GM12878 (cell line): ENCODE measurements around the gene P3R3URF.

ENCODE experiments used
- CTCF ChIP-seq, 3 experiments: IDR thresholded peaks in 2 of 3; conservative IDR thresholded peaks in 1 of 3; 2 replicates each; pipeline ENCODE4 v1.5.1; 2011; ENCODE audit warnings: low read depth in 3 of 3, low read length in 3 of 3, mild to moderate bottlenecking in 3 of 3, control low read depth in 2 of 3, moderate library complexity in 2 of 3, inconsistent platforms in 1 of 3, mixed read lengths in 1 of 3; ENCODE audit not compliant: control insufficient read depth in 2 of 3, insufficient read depth in 1 of 3; ENCODE audit errors: extremely low read depth in 1 of 3
- EGR1 ChIP-seq, 2 experiments: IDR thresholded peaks; 1 replicate in 1 of 2; 2 replicates in 1 of 2; pipeline ENCODE4 v1.6.1; 2011 to 2012; ENCODE audit warnings: low read depth in 2 of 2, low read length in 2 of 2, borderline replicate concordance in 1 of 2, mild to moderate bottlenecking in 1 of 2, moderate library complexity in 1 of 2
- SUZ12 ChIP-seq: fragments of 200-600 bp; sonication (generic); IDR thresholded peaks from one replicate; pipeline ENCODE4 v1.6.1; 2018; ENCODE audit warnings: antibody characterized with exemption, mild to moderate bottlenecking; ENCODE audit not compliant: unreplicated experiment
- TAF1 ChIP-seq: IDR thresholded peaks from 2 replicates; pipeline ENCODE4 v1.6.1; 2011; ENCODE audit warnings: mild to moderate bottlenecking, low read depth, low read length, borderline replicate concordance
- TARDBP ChIP-seq: IDR thresholded peaks from 2 replicates; pipeline ENCODE4 v1.6.1; 2016; ENCODE audit warnings: borderline replicate concordance
- ZBTB11 ChIP-seq: fragments of 450-650 bp; formaldehyde crosslinking; IDR thresholded peaks from 2 replicates; pipeline ENCODE4 v1.5.0; 2022; ENCODE audit warnings: mild to moderate bottlenecking, missing genetic modification characterization
- TF ChIP-seq, protein P1 (sequence below): IDR thresholded peaks from 2 replicates; pipeline ENCODE4 v1.6.1; 2012; ENCODE audit warnings: low read depth, low read length, improper control_type of control experiment

DNA sequence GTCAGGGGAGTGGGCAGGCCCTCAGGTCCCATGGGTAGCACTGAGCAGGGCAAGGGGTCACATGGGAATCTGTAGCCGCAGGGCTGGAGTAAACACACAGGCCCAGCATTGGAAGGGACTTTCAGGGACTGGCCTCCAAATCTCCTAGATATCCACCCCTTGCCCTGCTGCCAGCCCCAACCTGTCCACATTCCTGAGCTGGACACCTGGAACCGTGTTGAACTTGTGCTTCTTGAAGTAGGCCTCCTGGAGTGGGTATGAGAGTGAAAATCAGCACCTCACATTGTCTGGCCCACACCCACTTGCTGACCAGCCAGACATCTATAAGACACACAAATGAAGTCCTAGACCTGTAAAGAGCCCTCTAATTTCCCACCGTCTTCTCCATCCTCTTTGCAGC, 14.3 kb upstream of the P3R3URF start:
- no peak for TF ChIP-seq CTCF (IDR thresholded peaks at IDR 0.05 in 2 of 3, conservative IDR thresholded peaks at IDR 0.05 in 1 of 3; ENCODE audit: control insufficient read depth in 2 of 3, extremely low read depth in 1 of 3, insufficient read depth in 1 of 3, low read depth in 3 of 3, low read length in 3 of 3)
- TF ChIP-seq TAF1: no peak
- TF ChIP-seq, protein P1, sequence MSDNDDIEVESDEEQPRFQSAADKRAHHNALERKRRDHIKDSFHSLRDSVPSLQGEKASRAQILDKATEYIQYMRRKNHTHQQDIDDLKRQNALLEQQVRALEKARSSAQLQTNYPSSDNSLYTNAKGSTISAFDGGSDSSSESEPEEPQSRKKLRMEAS: no peak
- no peak for TF ChIP-seq EGR1 (IDR thresholded peaks at IDR 0.05; ENCODE audit: borderline replicate concordance in 1 of 2, low read depth in 2 of 2, low read length in 2 of 2)
- no peak for TF ChIP-seq ZBTB11
- TF ChIP-seq TARDBP: no peak
- TF ChIP-seq SUZ12: no peak
